ENCODE measurements around the gene SLAIN1. TPM values are rescaled to one million over a fixed set of nuclear protein-coding genes. Genes with fewer than 3 reads are reported as not detected.
"Not testable (repeated sequence)": the region's sequence is repeated elsewhere in the genome, so short reads cannot be mapped to it uniquely, and the experiment has no call there.

The SLAIN1 gene
- 10 to 100 TPM in 4 of 5 donors, not detected in 1; 12.1 to 26.8 (median 18.3) TPM for total RNA-seq
- 1 to 10 TPM; 3.7 to 9.5 (median 8.9) TPM for polyA plus RNA-seq
- long read RNA-seq, donor 1, partial matches to known transcripts, result 0 of 1 reads
- long read RNA-seq, donor 1, other reads (novel, unspliced or antisense), result 0 of 1 reads
- long read RNA-seq, donor 2, partial matches to known transcripts, result 0 of 1 reads
- long read RNA-seq, donor 2, other reads (novel, unspliced or antisense), result 0 of 1 reads
- long read RNA-seq, donor 3, partial matches to known transcripts, result 0 of 2 reads
- long read RNA-seq, donor 3, other reads (novel, unspliced or antisense), result 0 of 2 reads
- long read RNA-seq, donor 4, result 0 reads
- long read RNA-seq, donor 5, partial matches to known transcripts, result 0 of 7 reads
- long read RNA-seq, donor 5, other reads (novel, unspliced or antisense), result 0 of 7 reads
- long read RNA-seq, donor 6, partial matches to known transcripts, result 5 of 13 reads
- long read RNA-seq, donor 6, other reads (novel, unspliced or antisense), result 0 of 13 reads
- long read RNA-seq, donor 7, partial matches to known transcripts, result 0 of 1 reads
- long read RNA-seq, donor 7, other reads (novel, unspliced or antisense), result 0 of 1 reads
- long read RNA-seq, donor 8, partial matches to known transcripts, result 0 of 3 reads
- long read RNA-seq, donor 8, other reads (novel, unspliced or antisense), result 0 of 3 reads
- long read RNA-seq, donor 9, partial matches to known transcripts, result 0 of 1 reads
- long read RNA-seq, donor 9, other reads (novel, unspliced or antisense), result 0 of 1 reads
- long read RNA-seq, donor 10, partial matches to known transcripts, result 0 of 1 reads
- long read RNA-seq, donor 10, other reads (novel, unspliced or antisense), result 0 of 1 reads

DNA sequence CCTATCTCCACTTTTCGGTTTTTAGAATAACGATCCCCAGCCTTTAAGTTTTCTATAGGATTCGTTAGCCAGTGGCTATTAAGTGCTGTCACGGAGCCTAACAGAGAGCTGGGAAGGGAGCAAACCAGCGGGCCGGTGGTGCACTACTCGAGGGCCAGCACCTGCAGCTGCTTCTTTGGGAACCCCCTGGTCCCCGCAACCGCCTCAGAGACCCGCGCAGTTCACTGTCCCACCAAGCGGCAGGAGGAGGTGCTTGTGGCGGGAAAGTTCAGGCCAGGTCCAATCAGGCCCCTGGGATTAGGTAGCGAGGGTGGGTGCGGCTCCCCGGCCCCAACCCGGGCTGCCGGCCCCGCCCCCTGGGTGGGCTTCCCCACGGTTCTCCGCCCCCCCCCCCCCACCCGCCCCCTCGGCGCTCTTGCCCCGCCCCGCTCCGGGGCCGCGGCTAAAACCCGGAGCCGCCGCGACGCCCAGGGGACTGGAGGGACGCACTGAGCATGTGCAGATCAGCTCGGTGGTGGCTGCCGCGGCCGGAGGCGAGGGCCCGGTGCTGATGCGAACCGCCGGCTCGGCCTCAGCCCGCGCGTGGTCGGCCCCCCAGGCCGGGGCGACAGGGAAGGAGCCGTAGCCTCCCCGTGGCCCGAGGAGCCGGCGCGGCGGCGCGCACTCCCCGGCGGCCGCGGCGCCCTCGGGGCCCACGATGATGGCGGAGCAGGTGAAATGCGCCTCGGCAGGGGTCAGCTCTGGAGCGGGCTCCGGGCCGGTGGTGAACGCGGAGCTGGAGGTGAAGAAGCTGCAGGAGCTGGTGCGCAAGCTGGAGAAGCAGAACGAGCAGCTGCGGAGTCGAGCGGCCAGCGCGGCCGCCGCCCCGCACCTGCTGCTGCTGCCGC, at the start of gene SLAIN1:
Gene SLAIN1, plus strand, starts transcription at position 471 of the 887 bp plus-strand sequence. Its CDS starts 227 bp downstream, at position 698.
- intact Hi-C loops (cut with DNase I; ENCODE audit: low total_unique reads), result no loop called here
- WGBS, 5 donors, result 0 to 1% (median 1%) methylated on average over 17 to 84 of the region's 86 CpGs
- TF ChIP-seq POLR2AphosphoS5 (IDR thresholded peaks at IDR 0.05) (peak; percentile 40 to 67 (median 53)), EP300 (IDR thresholded peaks at IDR 0.05) (no peak)
- DNase-seq, result peak; percentile 86 to 94
- Histone ChIP-seq H3K27me3 (peaks cover 0 to 10% (median 0%) of the 10 kb centered on the region in 3 donors), H3K9me3 (no peaks in the 10 kb centered on the region), H3K4me3 (peak within 1 kb of the TSS; percentile 83 to 99 (median 84)), H3K27ac (peak within 1 kb of the TSS; percentile 57 to 90 (median 85)), H3K36me3 (no peaks in the 10 kb centered on the region), H3K4me1 (peaks cover 0 to 62% (median 38%) of the 10 kb centered on the region in 4 donors)

DNA sequence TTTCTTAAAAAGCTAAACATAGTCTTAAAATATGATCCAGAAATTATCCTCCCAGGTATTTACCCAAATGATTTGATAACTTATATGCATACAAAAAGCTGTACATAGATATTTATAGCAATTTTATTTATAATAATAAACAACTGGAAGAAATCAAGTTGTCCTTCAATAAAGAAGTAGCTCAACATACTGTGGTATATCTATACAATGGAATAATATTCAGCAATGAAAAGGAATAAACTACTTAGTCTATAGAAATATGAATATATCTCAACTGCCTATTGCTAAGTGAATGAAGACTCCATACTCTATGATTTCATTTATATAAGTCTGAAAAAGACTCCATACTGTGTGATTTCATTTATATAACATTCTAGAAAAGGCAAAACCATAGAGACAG, 47.1 kb upstream of the SLAIN1 start:
- DNase-seq, result no peak
- H3K9me3 ChIP-seq, result peaks cover 0 to 14% (median 8%) of the 10 kb centered on the region in 4 donors

DNA sequence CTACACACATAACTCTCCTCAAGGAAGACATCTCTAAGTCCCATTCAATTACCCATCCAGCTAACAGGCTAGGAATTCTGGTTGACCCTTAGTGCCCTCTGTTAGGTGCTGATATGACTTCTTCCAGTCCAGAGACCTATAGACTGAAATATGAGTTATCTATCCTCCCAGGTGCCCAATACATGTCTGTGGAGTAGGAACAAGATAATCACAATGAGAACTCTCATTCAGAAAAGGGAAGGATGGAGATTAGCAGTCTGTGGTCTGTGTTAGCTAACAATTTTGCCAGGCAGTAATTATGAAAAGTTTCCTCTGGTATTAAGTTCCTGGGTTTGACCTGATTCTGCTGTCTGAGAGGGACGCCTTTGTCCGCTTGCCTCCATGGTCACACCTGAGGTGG, 44.2 kb upstream of the SLAIN1 start:
- Histone ChIP-seq H3K27me3 (no peaks in the 10 kb centered on the region), H3K4me3 (no peak overlapping the region), H3K4me1 (no peaks in the 10 kb centered on the region), H3K36me3 (no peaks in the 10 kb centered on the region), H3K27ac (no peak overlapping the region), H3K9me3 (peaks cover 0 to 15% (median 13%) of the 10 kb centered on the region in 4 donors)
- intact Hi-C loops (cut with DNase I; ENCODE audit: low total_unique reads), result no loop called here
- DNase-seq, result no peak
- 82 to 92% (median 86%) methylated on average over 2 of the region's 2 CpGs for WGBS, 5 donors
- TF ChIP-seq EP300 (IDR thresholded peaks at IDR 0.05), result no peak
- TF ChIP-seq POLR2AphosphoS5 (IDR thresholded peaks at IDR 0.05), result no peak
- no peak for TF ChIP-seq CTCF (IDR thresholded peaks at IDR 0.05)
- no peak for TF ChIP-seq POLR2A (IDR thresholded peaks at IDR 0.05)

More for the DNA sequence above, 47.1 kb upstream of the SLAIN1 start:
- TF ChIP-seq POLR2AphosphoS5 (IDR thresholded peaks at IDR 0.05) (no peak), POLR2A (IDR thresholded peaks at IDR 0.05) (no peak), EP300 (IDR thresholded peaks at IDR 0.05) (no peak), CTCF (IDR thresholded peaks at IDR 0.05) (no peak)
- Histone ChIP-seq H3K36me3 (no peaks in the 10 kb centered on the region), H3K4me3 (no peak overlapping the region), H3K4me1 (no peaks in the 10 kb centered on the region), H3K27me3 (no peaks in the 10 kb centered on the region), H3K27ac (no peak overlapping the region)
- intact Hi-C loops (cut with DNase I; ENCODE audit: low total_unique reads), result no loop called here

DNA sequence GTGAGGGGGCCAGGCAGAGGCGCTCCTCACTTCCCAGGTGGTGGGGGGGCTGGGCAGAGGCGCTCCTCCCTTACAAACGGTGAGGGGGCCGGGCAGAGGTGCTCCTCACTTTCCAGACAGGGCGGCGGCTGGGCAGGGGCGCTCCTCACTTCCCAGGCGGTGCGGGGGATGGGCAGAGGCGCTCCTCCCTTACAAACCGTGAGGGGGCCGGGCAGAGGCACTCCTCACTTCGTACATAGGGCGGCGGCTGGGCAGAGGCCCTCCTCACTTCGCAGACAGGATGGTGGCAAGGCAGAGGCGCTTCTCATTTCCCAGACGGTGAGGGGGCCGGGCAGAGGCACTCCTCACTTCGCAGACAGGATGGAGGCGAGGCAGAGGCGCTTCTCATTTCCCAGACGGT, 37.5 kb upstream of the SLAIN1 start:
- H3K27ac ChIP-seq; H3K4me1 ChIP-seq; DNase-seq; H3K36me3 ChIP-seq; H3K4me3 ChIP-seq; intact Hi-C loops (cut with DNase I; ENCODE audit: low total_unique reads); H3K27me3 ChIP-seq; H3K9me3 ChIP-seq: not testable (repeated sequence)
- WGBS, 5 donors, result 90 to 96% (median 93%) methylated on average over 16 to 23 of the region's 23 CpGs

DNA sequence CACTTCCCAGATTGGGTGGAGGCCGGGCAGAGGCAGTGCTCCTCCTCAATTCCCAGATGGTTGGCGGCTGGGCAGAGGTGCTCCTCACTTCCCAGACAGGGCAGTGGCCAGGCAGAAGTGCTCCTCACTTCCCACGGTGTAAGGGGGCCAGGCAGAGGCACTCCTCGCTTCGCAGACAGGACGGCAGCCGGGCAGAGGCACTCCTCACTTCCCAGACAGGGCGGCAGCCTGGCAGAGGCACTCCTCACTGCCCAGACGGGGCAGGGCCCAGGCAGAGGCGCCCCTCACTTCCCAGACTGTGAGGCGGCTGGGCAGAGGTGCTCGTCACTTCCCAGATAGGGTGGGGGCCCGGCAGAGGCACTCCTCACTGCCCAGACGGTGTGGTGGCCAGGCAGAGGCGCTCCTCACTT, 36.6 kb upstream of the SLAIN1 start:
- DNase-seq, result no peak
- 84 to 94% (median 93%) methylated on average over 6 to 15 of the region's 15 CpGs for WGBS, 5 donors
- Histone ChIP-seq H3K4me3 (no peak overlapping the region), H3K4me1 (no peaks in the 10 kb centered on the region), H3K36me3 (no peaks in the 10 kb centered on the region), H3K27me3 (no peaks in the 10 kb centered on the region), H3K27ac (no peak overlapping the region), H3K9me3 (peaks cover 0 to 10% (median 8%) of the 10 kb centered on the region in 4 donors)
- no peak for TF ChIP-seq CTCF (IDR thresholded peaks at IDR 0.05)
- no peak for TF ChIP-seq EP300 (IDR thresholded peaks at IDR 0.05)
- TF ChIP-seq POLR2AphosphoS5 (IDR thresholded peaks at IDR 0.05), result no peak
- no peak for TF ChIP-seq POLR2A (IDR thresholded peaks at IDR 0.05)
- intact Hi-C loops (cut with DNase I; ENCODE audit: low total_unique reads), result no loop called here

- H3K27ac ChIP-seq; H3K36me3 ChIP-seq; H3K27me3 ChIP-seq; DNase-seq; H3K9me3 ChIP-seq; H3K4me3 ChIP-seq; intact Hi-C loops (cut with DNase I; ENCODE audit: low total_unique reads); H3K4me1 ChIP-seq: not testable (repeated sequence)
- 91 to 99% (median 92%) methylated on average over 10 to 16 of the region's 16 CpGs for WGBS, 5 donors
These were observed 35.2 kb upstream of the SLAIN1 start for GRCh38 chr13:77662301-77662700.

GRCh38 chr13:77662831-77663230, 34.7 kb upstream of the SLAIN1 start:
- H3K4me1 ChIP-seq; DNase-seq; H3K27ac ChIP-seq; H3K4me3 ChIP-seq; H3K27me3 ChIP-seq; H3K9me3 ChIP-seq; intact Hi-C loops (cut with DNase I; ENCODE audit: low total_unique reads); H3K36me3 ChIP-seq: not testable (repeated sequence)
- WGBS, 5 donors, result 86 to 98% (median 93%) methylated on average over 6 to 15 of the region's 15 CpGs; no CpG with 5 or more reads in 1 of the 5 donors

Data from stomach (tissue), 19 donors.